Trophoblast cell (in vitro differentiated cells and primary cell): ENCODE measurements around the gene TRIM8.
A peak's percentile ranks its signal among the peaks of the same experiment; 100 is the strongest.

Experiments
- DNase-seq, 2 donors: peaks; one replicate each; pipeline ENCODE4 v3.0.0-alpha.2; 2016
- H2AFZ ChIP-seq: 2 replicates; pipeline ENCODE4 v1.6.1; 2013; ENCODE audit warnings: low read length, moderate library complexity, mild to moderate bottlenecking; ENCODE audit not compliant: insufficient read depth, poor library complexity
- H2AK5ac ChIP-seq: 2 replicates; pipeline ENCODE4 v1.6.1; 2013; ENCODE audit warnings: mild to moderate bottlenecking, low read length
- H2BK120ac ChIP-seq: 2 replicates; pipeline ENCODE4 v1.6.1; 2013; ENCODE audit warnings: low read length, mild to moderate bottlenecking, moderate library complexity; ENCODE audit not compliant: insufficient read depth, poor library complexity
- H2BK12ac ChIP-seq: 2 replicates; pipeline ENCODE4 v1.6.1; 2013; ENCODE audit warnings: mild to moderate bottlenecking, low read length, moderate library complexity
- H2BK5ac ChIP-seq: 2 replicates; pipeline ENCODE4 v1.6.1; 2013; ENCODE audit warnings: low read length, low read depth, moderate library complexity, mild to moderate bottlenecking; ENCODE audit not compliant: poor library complexity
- H3K14ac ChIP-seq: 2 replicates; pipeline ENCODE4 v1.6.1; 2013; ENCODE audit warnings: mild to moderate bottlenecking, low read length
- H3K18ac ChIP-seq: 2 replicates; pipeline ENCODE4 v1.6.1; 2013; ENCODE audit warnings: mild to moderate bottlenecking, low read length
- H3K23ac ChIP-seq: 2 replicates; pipeline ENCODE4 v1.6.1; 2013; ENCODE audit warnings: low read length
- H3K27ac ChIP-seq: 2 replicates; pipeline ENCODE4 v1.5.1; 2013; ENCODE audit warnings: low read depth, mild to moderate bottlenecking, inconsistent platforms, low read length, moderate library complexity
- H3K27me3 ChIP-seq: 2 replicates; pipeline ENCODE4 v1.6.1; 2013; ENCODE audit warnings: inconsistent platforms, mild to moderate bottlenecking, low read length, moderate library complexity; ENCODE audit not compliant: insufficient read depth
- H3K36me3 ChIP-seq, 2 experiments: 1 replicate in 1 of 2; 2 replicates in 1 of 2; pipeline ENCODE4 v1.6.1; 2013; ENCODE audit warnings: low read length in 2 of 2, mild to moderate bottlenecking in 2 of 2, moderate library complexity in 1 of 2; ENCODE audit not compliant: insufficient read depth in 2 of 2, control insufficient read depth in 1 of 2
- H3K4ac ChIP-seq: 2 replicates; pipeline ENCODE4 v1.6.1; 2013; ENCODE audit warnings: low read depth, mild to moderate bottlenecking, low read length, moderate library complexity
- H3K4me1 ChIP-seq, 2 experiments: 1 replicate in 1 of 2; 2 replicates in 1 of 2; pipeline ENCODE4 v1.6.1; 2013; ENCODE audit warnings: low read length in 2 of 2, mild to moderate bottlenecking in 2 of 2, moderate library complexity in 1 of 2; ENCODE audit not compliant: insufficient read depth in 2 of 2, control insufficient read depth in 1 of 2
- H3K4me2 ChIP-seq: 2 replicates; pipeline ENCODE4 v1.6.1; 2013; ENCODE audit warnings: inconsistent platforms, mild to moderate bottlenecking, low read length, moderate library complexity
- H3K4me3 ChIP-seq: 2 replicates; pipeline ENCODE4 v1.5.1; 2013; ENCODE audit warnings: mild to moderate bottlenecking, low read depth, low read length, inconsistent platforms
- H3K79me1 ChIP-seq: one replicate; pipeline ENCODE4 v1.6.1; 2013; ENCODE audit warnings: low read length
- H3K79me2 ChIP-seq: 2 replicates; pipeline ENCODE4 v1.6.1; 2013; ENCODE audit warnings: low read length, mild to moderate bottlenecking; ENCODE audit not compliant: control insufficient read depth, insufficient read depth, poor library complexity
- H3K9ac ChIP-seq: 2 replicates; pipeline ENCODE4 v1.6.1; 2013; ENCODE audit warnings: mild to moderate bottlenecking, low read length
- H3K9me3 ChIP-seq: 2 replicates; pipeline ENCODE4 v1.6.1; 2013; ENCODE audit warnings: low read depth, mild to moderate bottlenecking, control low read depth, inconsistent platforms, low read length; ENCODE audit not compliant: insufficient read depth
- H4K12ac ChIP-seq: 2 replicates; pipeline ENCODE4 v1.6.1; 2013; ENCODE audit warnings: low read depth, mild to moderate bottlenecking, low read length, moderate library complexity
- H4K8ac ChIP-seq: 2 replicates; pipeline ENCODE4 v1.6.1; 2013; ENCODE audit warnings: low read depth, mild to moderate bottlenecking, low read length, moderate library complexity
- H4K91ac ChIP-seq: one replicate; pipeline ENCODE4 v1.6.1; 2013; ENCODE audit warnings: low read depth, mild to moderate bottlenecking, low read length, moderate library complexity
- WGBS: extraction: QIAGEN DNeasy Blood & Tissue Kit; methylation state at CpG from one replicate; pipeline ENCODE4 v1.1.7; 2013; ENCODE audit warnings: missing lambda C conversion rate; ENCODE audit not compliant: insufficient read length, insufficient coverage; ENCODE audit errors: extremely low coverage; 5-methylcytosine and 5-hydroxymethylcytosine counted together

Gene TRIM8

GRCh38 chr10:102624094-102624493 lies 20.2 kb upstream of the TRIM8 start:
- WGBS: no CpG with 5 or more reads among the region's 3 CpGs
- Histone ChIP-seq H3K27ac (no peak overlapping the region), H2AK5ac (no peak overlapping the region)

DNA sequence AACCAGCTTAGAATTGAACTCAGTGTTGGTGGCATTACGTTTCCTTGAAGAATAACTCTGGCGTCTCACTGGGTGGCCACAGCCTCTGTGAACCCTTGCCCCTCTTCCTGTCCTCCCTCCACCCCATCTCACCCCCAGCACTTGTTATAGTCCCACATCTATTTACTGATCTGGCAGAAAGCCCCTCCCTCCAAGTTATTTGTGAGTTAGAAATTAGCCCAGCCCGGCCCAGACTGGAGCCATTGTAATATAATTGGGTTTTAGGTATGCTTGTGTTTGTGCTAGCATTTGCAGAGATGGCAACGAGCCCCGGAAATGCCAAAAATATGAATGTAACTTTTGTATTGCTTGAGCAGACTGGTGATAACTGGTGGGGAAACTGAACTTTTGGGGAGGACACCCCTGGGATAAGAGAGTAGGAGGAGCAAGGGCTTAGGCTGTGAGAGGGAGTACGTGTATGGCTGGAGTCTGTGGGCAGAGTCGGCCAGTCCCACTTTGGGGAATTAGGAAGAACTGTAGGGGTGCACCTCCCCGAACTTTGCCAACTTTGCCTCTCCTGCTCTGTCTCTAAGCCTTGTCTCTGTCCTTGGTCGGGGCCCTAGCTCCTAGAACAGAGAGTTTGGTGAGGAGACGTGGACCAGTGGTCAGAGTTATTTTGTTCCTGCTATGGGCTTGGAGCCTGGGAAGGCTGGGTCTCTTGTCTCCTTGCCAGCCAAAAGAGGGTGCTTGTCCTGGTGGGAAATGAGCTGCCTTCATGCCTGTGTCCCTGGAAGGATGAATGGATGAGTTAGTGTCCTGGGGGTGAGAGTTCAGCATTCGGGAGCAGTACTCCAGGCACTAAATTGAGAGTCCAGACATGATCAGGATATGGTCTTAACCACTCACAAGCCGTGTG lies 19.3 kb upstream of the TRIM8 start:
- H2BK120ac ChIP-seq: peak overlapping the region; percentile 15
- no peak overlapping the region for H4K12ac ChIP-seq
- H3K18ac ChIP-seq: peak overlapping the region; percentile 30
- H2AFZ ChIP-seq: no peak overlapping the region
- peaks cover 12% of the 10 kb centered on the region for H3K79me2 ChIP-seq
- H3K14ac ChIP-seq: peak overlapping the region; percentile 16
- WGBS: no CpG with 5 or more reads among the region's 12 CpGs
- peaks cover 3 to 10% of the 10 kb centered on the region in 2 experiments for H3K36me3 ChIP-seq
- H3K4me2 ChIP-seq: no peak overlapping the region
- no peak overlapping the region for H3K4ac ChIP-seq
- DNase-seq: no peak
- H3K4me1 ChIP-seq: peaks cover 56 to 62% of the 10 kb centered on the region in 2 experiments
- no peak overlapping the region for H3K9ac ChIP-seq
- H3K27ac ChIP-seq: no peak overlapping the region
- H2AK5ac ChIP-seq: peak overlapping the region; percentile 36
- H3K79me1 ChIP-seq: peaks cover 46% of the 10 kb centered on the region
- H3K4me3 ChIP-seq: no peak overlapping the region
- H2BK12ac ChIP-seq: peak overlapping the region; percentile 28
- no peak overlapping the region for H3K23ac ChIP-seq
- peak overlapping the region; percentile 33 for H4K91ac ChIP-seq
- H2BK5ac ChIP-seq: peak overlapping the region; percentile 14
- H3K9me3 ChIP-seq: peaks cover 5% of the 10 kb centered on the region
- H3K27me3 ChIP-seq: no peaks in the 10 kb centered on the region
- H4K8ac ChIP-seq: no peak overlapping the region

More at GRCh38 chr10:102624094-102624493, 20.2 kb upstream of the TRIM8 start:
- H3K18ac ChIP-seq: no peak overlapping the region
- H2BK5ac ChIP-seq: no peak overlapping the region
- no peak overlapping the region for H2AFZ ChIP-seq
- no peak overlapping the region for H4K12ac ChIP-seq
- no peak overlapping the region for H3K4ac ChIP-seq
- no peak for DNase-seq
- no peak overlapping the region for H4K91ac ChIP-seq
- H3K79me1 ChIP-seq: peaks cover 39% of the 10 kb centered on the region
- H3K27me3 ChIP-seq: no peaks in the 10 kb centered on the region
- H3K4me3 ChIP-seq: no peak overlapping the region
- peaks cover 5% of the 10 kb centered on the region for H3K9me3 ChIP-seq
- no peak overlapping the region for H3K14ac ChIP-seq
- no peak overlapping the region for H4K8ac ChIP-seq
- H3K79me2 ChIP-seq: peaks cover 9% of the 10 kb centered on the region
- peaks cover 10 to 17% of the 10 kb centered on the region in 2 experiments for H3K36me3 ChIP-seq
- H3K4me2 ChIP-seq: no peak overlapping the region
- no peak overlapping the region for H2BK12ac ChIP-seq
- no peak overlapping the region for H2BK120ac ChIP-seq
- H3K9ac ChIP-seq: no peak overlapping the region
- H3K4me1 ChIP-seq: peaks cover 49 to 58% of the 10 kb centered on the region in 2 experiments
- no peak overlapping the region for H3K23ac ChIP-seq

DNA sequence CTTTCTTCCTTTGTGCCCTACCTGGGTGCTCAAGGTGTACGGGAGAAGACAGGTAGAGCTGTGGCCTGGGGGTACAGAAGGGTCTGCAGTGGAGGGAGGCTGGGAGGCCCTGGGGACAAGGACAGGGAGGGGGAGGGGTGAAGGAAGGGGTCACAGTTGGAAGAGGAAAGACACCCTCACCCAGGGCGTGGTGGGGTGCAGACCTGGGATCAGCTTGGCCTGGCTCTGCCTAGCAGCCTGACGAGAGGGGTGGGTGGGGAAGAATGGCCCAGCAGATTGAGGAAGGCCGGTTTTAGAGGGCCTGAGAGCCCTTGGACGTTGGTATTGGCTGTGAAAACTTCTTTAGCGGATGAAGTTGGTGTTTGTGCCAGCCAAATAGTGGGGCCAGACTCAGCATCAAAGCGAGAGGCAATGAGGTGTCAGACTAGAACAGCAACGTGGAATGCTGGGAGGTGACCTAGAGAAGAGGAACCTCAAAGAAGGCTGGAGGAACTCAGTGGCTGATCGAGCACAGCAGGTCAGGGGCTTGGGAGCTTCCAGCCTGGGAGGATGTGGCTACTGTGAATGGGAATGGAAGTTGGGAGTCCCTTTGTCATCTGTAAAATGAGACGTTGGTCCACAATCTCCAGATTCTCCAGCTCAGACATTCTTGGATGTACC lies 18.1 kb upstream of the TRIM8 start:
- WGBS: no CpG with 5 or more reads among the region's 10 CpGs
- Histone ChIP-seq H3K18ac (no peak overlapping the region), H3K27me3 (no peaks in the 10 kb centered on the region)

GRCh38 chr10:102627291-102627735 lies 17.0 kb upstream of the TRIM8 start:
- Histone ChIP-seq H4K91ac (peak overlapping the region; percentile 98), H3K23ac (no peak overlapping the region), H3K79me1 (peaks cover 48% of the 10 kb centered on the region), H4K12ac (peak overlapping the region; percentile 20), H2BK5ac (peak overlapping the region; percentile 92), H3K4ac (peak overlapping the region; percentile 16), H3K18ac (peak overlapping the region; percentile 62), H3K14ac (peak overlapping the region; percentile 93), H3K79me2 (peaks cover 13% of the 10 kb centered on the region), H3K4me2 (no peak overlapping the region), H2BK12ac (peak overlapping the region; percentile 99), H4K8ac (peak overlapping the region; percentile 75), H3K4me3 (no peak overlapping the region), H2AFZ (peak overlapping the region; percentile 9), H3K27me3 (no peaks in the 10 kb centered on the region), H3K9ac (no peak overlapping the region), H2AK5ac (peak overlapping the region; percentile 98), H3K36me3 (peaks cover 11 to 25% of the 10 kb centered on the region in 2 experiments), H3K9me3 (peaks cover 5% of the 10 kb centered on the region), H3K27ac (peak overlapping the region; percentile 97), H2BK120ac (peak overlapping the region; percentile 96), H3K4me1 (peaks cover 63 to 66% of the 10 kb centered on the region in 2 experiments)
- no peak for DNase-seq
- no CpG with 5 or more reads among the region's 12 CpGs for WGBS

More for the DNA sequence above, 18.1 kb upstream of the TRIM8 start:
- Histone ChIP-seq H3K4me1 (peaks cover 61 to 62% of the 10 kb centered on the region in 2 experiments), H2BK120ac (peak overlapping the region; percentile 15), H3K4ac (no peak overlapping the region), H3K4me2 (no peak overlapping the region), H3K9me3 (peaks cover 5% of the 10 kb centered on the region), H4K91ac (peak overlapping the region; percentile 54), H3K79me2 (peaks cover 16% of the 10 kb centered on the region), H3K4me3 (no peak overlapping the region), H4K8ac (no peak overlapping the region), H3K79me1 (peaks cover 53% of the 10 kb centered on the region), H4K12ac (no peak overlapping the region), H3K23ac (no peak overlapping the region), H2BK5ac (peak overlapping the region; percentile 24), H3K36me3 (peaks cover 4 to 15% of the 10 kb centered on the region in 2 experiments), H3K9ac (no peak overlapping the region), H2AFZ (no peak overlapping the region), H3K27ac (no peak overlapping the region), H2BK12ac (peak overlapping the region; percentile 24), H3K14ac (peak overlapping the region; percentile 14), H2AK5ac (no peak overlapping the region)
- DNase-seq: no peak
